ENCODE measurements around the gene KCNC1. TPM values are rescaled to one million over a fixed set of nuclear protein-coding genes. Genes with fewer than 3 reads are reported as not detected.

KCNC1 gene
- total RNA-seq, 4 donors from 2014 or later: under 0.01 to 0.73 TPM; not detected in 2

DNA sequence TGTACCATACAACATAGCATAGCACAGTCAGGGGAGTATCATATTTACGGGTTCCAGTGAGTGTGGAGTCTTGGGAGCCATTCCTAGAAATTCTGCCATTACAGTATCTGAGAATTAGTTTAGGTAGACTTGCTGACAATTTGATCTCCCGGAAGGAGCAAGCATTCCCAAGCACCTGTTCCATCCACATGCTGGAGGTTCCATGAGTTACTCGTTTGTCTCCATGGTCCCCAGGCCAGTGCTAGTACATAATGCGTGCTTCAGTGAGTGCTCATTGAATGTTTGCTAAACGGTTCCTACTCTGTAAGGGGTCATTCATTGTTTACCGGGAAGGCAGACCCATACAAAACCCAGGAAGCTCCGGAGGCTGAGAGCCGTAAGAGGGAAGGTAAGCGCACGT lies 42.6 kb upstream of the KCNC1 start:
- TF ChIP-seq, protein P1, sequence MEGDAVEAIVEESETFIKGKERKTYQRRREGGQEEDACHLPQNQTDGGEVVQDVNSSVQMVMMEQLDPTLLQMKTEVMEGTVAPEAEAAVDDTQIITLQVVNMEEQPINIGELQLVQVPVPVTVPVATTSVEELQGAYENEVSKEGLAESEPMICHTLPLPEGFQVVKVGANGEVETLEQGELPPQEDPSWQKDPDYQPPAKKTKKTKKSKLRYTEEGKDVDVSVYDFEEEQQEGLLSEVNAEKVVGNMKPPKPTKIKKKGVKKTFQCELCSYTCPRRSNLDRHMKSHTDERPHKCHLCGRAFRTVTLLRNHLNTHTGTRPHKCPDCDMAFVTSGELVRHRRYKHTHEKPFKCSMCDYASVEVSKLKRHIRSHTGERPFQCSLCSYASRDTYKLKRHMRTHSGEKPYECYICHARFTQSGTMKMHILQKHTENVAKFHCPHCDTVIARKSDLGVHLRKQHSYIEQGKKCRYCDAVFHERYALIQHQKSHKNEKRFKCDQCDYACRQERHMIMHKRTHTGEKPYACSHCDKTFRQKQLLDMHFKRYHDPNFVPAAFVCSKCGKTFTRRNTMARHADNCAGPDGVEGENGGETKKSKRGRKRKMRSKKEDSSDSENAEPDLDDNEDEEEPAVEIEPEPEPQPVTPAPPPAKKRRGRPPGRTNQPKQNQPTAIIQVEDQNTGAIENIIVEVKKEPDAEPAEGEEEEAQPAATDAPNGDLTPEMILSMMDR (IDR thresholded peaks at IDR 0.05): no peak
- no peak for TF ChIP-seq POLR2A (IDR thresholded peaks at IDR 0.05)
- DNase-seq: no peak
- intact Hi-C loops (cut with DNase I): no loop called here
- no peaks in the 10 kb centered on the region for H3K9me3 ChIP-seq
- WGBS, 2 donors: 61 to 67% methylated on average over 10 of the region's 10 CpGs
- H3K4me3 ChIP-seq (replicated peaks in 1 of 3): no peak overlapping the region
- H3K27ac ChIP-seq: no peak overlapping the region
- H3K4me1 ChIP-seq: no peaks in the 10 kb centered on the region
- no peaks in the 10 kb centered on the region for H3K27me3 ChIP-seq
- H3K36me3 ChIP-seq: no peaks in the 10 kb centered on the region

DNA sequence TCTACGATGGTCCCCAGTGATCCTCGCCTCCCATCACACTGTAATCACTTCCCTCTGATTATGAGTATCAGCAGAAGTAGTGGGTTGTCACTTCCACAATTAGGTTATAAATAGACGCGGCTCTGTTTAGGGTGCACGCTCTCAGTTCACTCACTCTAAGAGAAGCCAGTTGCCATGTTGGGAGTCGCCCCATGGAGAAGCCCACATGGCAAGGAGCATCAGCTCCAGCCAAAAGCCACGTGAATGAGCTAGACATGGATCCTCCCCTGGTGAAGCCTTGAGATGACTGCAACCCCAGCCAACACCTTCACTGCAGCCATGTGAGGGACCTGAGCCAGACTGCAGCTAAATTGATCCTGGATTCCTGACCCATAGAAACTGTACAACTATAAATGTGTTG lies 41.6 kb upstream of the KCNC1 start:
- WGBS, 2 donors: 80 to 90% methylated on average over 7 of the region's 7 CpGs
- Histone ChIP-seq H3K4me1 (no peaks in the 10 kb centered on the region), H3K27ac (no peak overlapping the region), H3K9me3 (no peaks in the 10 kb centered on the region), H3K4me3 (replicated peaks in 1 of 3) (no peak overlapping the region), H3K27me3 (no peaks in the 10 kb centered on the region), H3K36me3 (no peaks in the 10 kb centered on the region)
- no peak for DNase-seq
- intact Hi-C loops (cut with DNase I): no loop called here
- TF ChIP-seq, protein P1 (IDR thresholded peaks at IDR 0.05): no peak
- TF ChIP-seq POLR2A (IDR thresholded peaks at IDR 0.05): no peak

DNA sequence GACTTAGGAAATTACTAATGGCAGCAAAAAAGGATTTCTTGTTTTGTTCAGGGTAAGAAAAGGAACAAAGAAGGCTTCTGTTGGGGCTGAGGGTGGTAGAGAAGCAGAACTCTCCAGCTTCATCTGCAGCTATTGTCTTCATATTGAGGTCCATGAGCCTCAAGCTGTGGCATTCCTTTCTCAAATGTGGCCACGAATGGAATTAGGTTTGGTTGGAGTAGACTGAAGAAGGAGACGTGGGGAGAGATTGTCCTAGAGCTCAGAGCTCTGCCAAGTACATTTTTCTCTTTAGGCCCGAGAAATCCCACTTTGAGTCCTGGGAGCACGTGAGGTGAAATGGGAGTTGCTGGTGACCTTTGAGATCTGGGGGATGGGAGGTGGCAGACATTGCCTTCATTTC lies 41.0 kb upstream of the KCNC1 start:
- intact Hi-C loops (cut with DNase I): no loop called here
- H3K27me3 ChIP-seq: no peaks in the 10 kb centered on the region
- TF ChIP-seq, protein P1 (IDR thresholded peaks at IDR 0.05): no peak
- TF ChIP-seq POLR2A (IDR thresholded peaks at IDR 0.05): no peak
- WGBS, 2 donors: 72 to 77% methylated on average over 4 of the region's 4 CpGs
- no peak overlapping the region for H3K27ac ChIP-seq
- no peaks in the 10 kb centered on the region for H3K9me3 ChIP-seq
- H3K36me3 ChIP-seq: no peaks in the 10 kb centered on the region
- no peaks in the 10 kb centered on the region for H3K4me1 ChIP-seq
- H3K4me3 ChIP-seq (replicated peaks in 1 of 3): no peak overlapping the region
- no peak for DNase-seq

DNA sequence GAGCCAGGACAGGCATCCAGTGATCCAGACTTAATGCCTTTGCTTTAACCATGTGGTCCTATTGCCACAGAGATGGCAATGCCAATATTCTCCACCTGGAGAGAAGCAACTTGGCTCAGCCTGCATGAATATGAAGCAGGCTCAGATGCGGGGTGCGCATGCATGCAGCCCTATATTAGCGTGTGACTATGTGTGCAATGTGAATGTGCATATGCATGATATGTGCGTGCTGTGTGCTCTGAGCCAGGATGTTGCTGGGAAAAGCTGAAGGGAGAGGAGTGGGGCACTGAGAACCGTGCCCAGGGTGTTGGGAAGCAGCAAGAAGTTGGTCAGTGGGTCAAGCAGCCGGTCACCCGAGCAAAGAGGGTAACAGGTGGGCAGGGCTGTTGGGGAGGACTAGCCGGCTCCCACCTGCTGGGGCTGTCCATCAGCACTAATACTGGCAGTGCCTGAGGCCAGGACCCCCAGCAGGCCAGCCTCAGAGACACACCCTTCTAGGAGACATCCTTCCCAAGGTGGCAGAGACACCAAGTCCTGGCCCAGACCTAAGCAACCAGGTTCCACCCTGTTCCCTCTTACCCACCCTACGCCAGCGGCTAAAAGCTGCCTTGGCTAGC lies 40.0 kb upstream of the KCNC1 start:
- DNase-seq: no peak
- no peaks in the 10 kb centered on the region for H3K27me3 ChIP-seq
- H3K9me3 ChIP-seq: no peaks in the 10 kb centered on the region
- no peaks in the 10 kb centered on the region for H3K36me3 ChIP-seq
- intact Hi-C loops (cut with DNase I): no loop called here
- no peak overlapping the region for H3K27ac ChIP-seq
- H3K4me1 ChIP-seq: no peaks in the 10 kb centered on the region
- 85 to 91% methylated on average over 10 of the region's 10 CpGs for WGBS, 2 donors
- no peak for TF ChIP-seq POLR2A (IDR thresholded peaks at IDR 0.05)
- TF ChIP-seq, protein P1 (IDR thresholded peaks at IDR 0.05): no peak
- no peak overlapping the region for H3K4me3 ChIP-seq (replicated peaks in 1 of 3)

DNA sequence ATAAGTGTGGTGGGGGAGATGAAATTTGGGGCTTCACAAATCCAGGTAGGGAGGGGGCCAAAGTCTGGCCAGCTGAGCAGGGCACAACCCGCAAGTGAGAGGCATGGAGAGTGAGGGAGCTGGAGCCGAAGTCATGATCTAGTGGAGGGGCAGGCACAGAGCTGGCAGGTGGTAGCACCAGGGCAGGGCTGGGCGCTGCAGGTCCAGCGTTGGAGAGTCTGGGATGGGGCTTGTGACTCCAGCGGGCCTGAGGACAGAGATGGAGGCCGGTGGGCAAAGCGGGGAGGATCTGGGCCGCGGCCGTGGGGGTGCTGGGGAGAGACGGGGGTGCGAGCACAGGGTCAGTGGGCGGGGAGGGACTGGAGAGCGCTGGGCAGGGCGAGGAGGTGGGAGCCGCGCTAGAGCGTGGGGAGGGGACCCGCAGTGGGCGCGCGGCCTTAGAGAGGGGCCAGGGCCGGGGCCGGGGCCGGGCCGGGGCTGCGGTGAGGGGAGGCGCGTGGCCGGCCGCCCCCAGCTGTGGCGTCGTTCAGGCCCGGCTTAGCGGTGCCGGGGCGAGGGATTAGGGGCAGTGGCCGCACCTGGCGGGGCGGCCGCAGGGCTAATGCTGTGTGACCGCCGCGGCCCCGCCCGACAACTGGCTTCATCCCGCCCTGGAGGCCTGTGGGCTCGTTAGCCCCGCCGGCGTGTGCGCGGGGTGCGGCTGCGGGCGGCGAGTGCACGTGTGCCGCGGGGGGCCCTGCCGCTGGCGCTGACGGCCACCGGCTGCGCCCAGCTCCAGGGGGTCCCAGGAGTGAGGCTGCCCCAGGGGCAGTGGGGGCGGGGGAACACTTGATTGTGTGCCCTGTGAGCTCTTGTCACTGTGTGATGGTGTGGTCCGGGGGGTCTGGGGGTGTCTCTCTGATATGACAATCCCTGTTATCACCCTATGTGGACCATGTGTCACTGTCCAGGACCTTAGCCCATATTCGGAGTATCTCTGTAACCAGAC lies 38.8 kb upstream of the KCNC1 start:
- intact Hi-C loops (cut with DNase I): no loop called here
- TF ChIP-seq, protein P1 (IDR thresholded peaks at IDR 0.05): no peak
- no peak for TF ChIP-seq POLR2A (IDR thresholded peaks at IDR 0.05)
- no peak overlapping the region for H3K4me3 ChIP-seq (replicated peaks in 1 of 3)
- no peak overlapping the region for H3K27ac ChIP-seq
- H3K36me3 ChIP-seq: no peaks in the 10 kb centered on the region
- H3K27me3 ChIP-seq: no peaks in the 10 kb centered on the region
- no peaks in the 10 kb centered on the region for H3K4me1 ChIP-seq
- DNase-seq: no peak
- WGBS, 2 donors: 14 to 15% methylated on average over 19 to 23 of the region's 68 CpGs
- no peaks in the 10 kb centered on the region for H3K9me3 ChIP-seq

Data from thyroid gland (tissue), 4 donors.